ENCODE results near the gene ASTN2. TPM values are rescaled to one million over a fixed set of nuclear protein-coding genes. Genes with fewer than 3 reads are reported as not detected.
A peak's percentile ranks its signal among the peaks of the same experiment; 100 is the strongest.

Gene ASTN2
- total and polyA plus RNA-seq, 2 experiments from 2014 or later = 7.0 to 24.6 TPM

- DNase-seq (ENCODE audit: low spot score) = peak; percentile 64
These were observed 14.7 kb downstream of the ASTN2 start for GRCh38 chr9:117400171-117400570.

More at GRCh38 chr9:117400171-117400570, 14.7 kb downstream of the ASTN2 start:
- peaks cover 4% of the 10 kb centered on the region for H3K27me3 Mint-ChIP-seq (ENCODE audit: insufficient read depth, low read depth, poor library complexity)
- Histone ChIP-seq H3K4me3 (no peak overlapping the region), H3K36me3 (ENCODE audit: insufficient read depth) (no peaks in the 10 kb centered on the region), H3K27me3 (ENCODE audit: insufficient read depth) (no peaks in the 10 kb centered on the region), H4K20me1 (replicated peaks; ENCODE audit: insufficient read depth) (no peaks in the 10 kb centered on the region), H3K9me2 (ENCODE audit: insufficient read depth) (no peaks in the 10 kb centered on the region), H3F3A (replicated peaks; ENCODE audit: low read depth) (no peaks in the 10 kb centered on the region), H2AFZ (no peak overlapping the region), H3K4me2 (peak overlapping the region; percentile 17), H3K27ac (ENCODE audit: low read depth) (no peak overlapping the region), H3K4me1 (ENCODE audit: insufficient read depth) (peaks cover 35% of the 10 kb centered on the region), H3K79me2 (replicated peaks; ENCODE audit: insufficient read depth) (0 out of 2 replicates have a peak, but pooled peaks cover 4% of the 10 kb centered on the region)
- TF ChIP-seq NANOG (IDR thresholded peaks at IDR 0.05; ENCODE audit: borderline replicate concordance) = no peak
- TF ChIP-seq ZNF462 (CRISPR knock-in tag; IDR thresholded peaks at IDR 0.05) = peak; percentile 31; the same call in 1 of the 2 replicates
- TF ChIP-seq CREB1 (CRISPR knock-in tag; IDR thresholded peaks at IDR 0.05; ENCODE audit: low read depth) = no peak
- TF ChIP-seq REST (IDR thresholded peaks at IDR 0.05; ENCODE audit: unreplicated experiment) = no peak
- peak overlapping the region; percentile 12; the same call in 1 of the 2 replicates for H3K27ac Mint-ChIP-seq
- H3K36me3 Mint-ChIP-seq (ENCODE audit: low read depth) = no peaks in the 10 kb centered on the region
- no peaks in the 10 kb centered on the region for H3K9me3 Mint-ChIP-seq
- H3K4me1 Mint-ChIP-seq = peaks cover 36% of the 10 kb centered on the region
- peak; percentile 87 for ATAC-seq
- peak overlapping the region; percentile 16; the same call in 1 of the 3 replicates for H3K4me3 Mint-ChIP-seq

Measured in GM23338 (cell line).